GM19463 (cell line): ENCODE data around the gene ACVR1C.
A peak's percentile ranks its signal among the peaks of the same experiment; 100 is the strongest.

ENCODE experiments used
- ATAC-seq: cut with Tn5 transposase; IDR thresholded peaks from one replicate; pipeline ENCODE4 v1.9.1; 2021; ENCODE audit warnings: mild to moderate bottlenecking, moderate library complexity; ENCODE audit not compliant: unreplicated experiment

Gene ACVR1C

GRCh38 chr2:157628477-157629415 lies at the start of gene ACVR1C:
TSS of gene ACVR1C (minus strand) at chr2:157628864. CDS start at chr2:157628644, 220 bp downstream.
- peak; percentile 68 for ATAC-seq

GRCh38 chr2:157677941-157678340 lies 49.3 kb upstream of the ACVR1C start:
- ATAC-seq: no peak

- no peak for ATAC-seq
These were observed 43.5 kb upstream of the ACVR1C start for GRCh38 chr2:157672129-157672528.

GRCh38 chr2:157662401-157662800 lies 33.7 kb upstream of the ACVR1C start:
- ATAC-seq: no peak

GRCh38 chr2:157661776-157662175 lies 33.1 kb upstream of the ACVR1C start:
- no peak for ATAC-seq

- ATAC-seq: no peak
These were observed 29.2 kb upstream of the ACVR1C start for GRCh38 chr2:157657858-157658257.

GRCh38 chr2:157657101-157657500 lies 28.4 kb upstream of the ACVR1C start:
- ATAC-seq: no peak

GRCh38 chr2:157644776-157645175 lies 16.1 kb upstream of the ACVR1C start:
- ATAC-seq: no peak

- no peak for ATAC-seq
These were observed 3.2 kb upstream of the ACVR1C start for GRCh38 chr2:157631861-157632260.

- ATAC-seq: peak; percentile 4
These were observed 829 bp downstream of the ACVR1C start for GRCh38 chr2:157627594-157628476.

- no peak for ATAC-seq
These were observed 3.4 kb downstream of the ACVR1C start for GRCh38 chr2:157625296-157625695.

- no peak for ATAC-seq
These were observed 7.7 kb downstream of the ACVR1C start for GRCh38 chr2:157620956-157621355.

GRCh38 chr2:157611726-157612125 lies 16.9 kb downstream of the ACVR1C start:
- no peak for ATAC-seq

GRCh38 chr2:157611110-157611509 lies 17.6 kb downstream of the ACVR1C start:
- ATAC-seq: no peak

- no peak for ATAC-seq
These were observed 22.1 kb downstream of the ACVR1C start for GRCh38 chr2:157606534-157606933.

GRCh38 chr2:157603198-157603597 lies 25.5 kb downstream of the ACVR1C start:
- no peak for ATAC-seq

GRCh38 chr2:157601807-157602206 lies 26.9 kb downstream of the ACVR1C start:
- ATAC-seq: no peak

- ATAC-seq: peak; percentile 79
These were observed 31.5 kb downstream of the ACVR1C start for GRCh38 chr2:157596992-157597681.

- no peak for ATAC-seq
These were observed 35.3 kb downstream of the ACVR1C start for GRCh38 chr2:157593411-157593810.

GRCh38 chr2:157592948-157593347 lies 35.7 kb downstream of the ACVR1C start:
- ATAC-seq: no peak

GRCh38 chr2:157592374-157592773 lies 36.3 kb downstream of the ACVR1C start:
- no peak for ATAC-seq
